Fibroblast of peridontal ligament (primary cell): ENCODE results near the gene PSMC3.

Source experiments
- DNase-seq: peaks from one replicate; pipeline ENCODE4 v3.0.0-alpha.2; 2010; ENCODE audit errors: extremely low read depth

Gene PSMC3

GRCh38 chr11:47394322-47395222 is 31.7 kb downstream of the PSMC3 start:
- DNase-seq: no peak

GRCh38 chr11:47394050-47394321 is 32.3 kb downstream of the PSMC3 start:
- DNase-seq: no peak

- DNase-seq: peak; percentile 57
Measured at GRCh38 chr11:47393163-47394049, 32.8 kb downstream of the PSMC3 start.

- DNase-seq: no peak
Measured at GRCh38 chr11:47392546-47393162, 33.6 kb downstream of the PSMC3 start.

DNA sequence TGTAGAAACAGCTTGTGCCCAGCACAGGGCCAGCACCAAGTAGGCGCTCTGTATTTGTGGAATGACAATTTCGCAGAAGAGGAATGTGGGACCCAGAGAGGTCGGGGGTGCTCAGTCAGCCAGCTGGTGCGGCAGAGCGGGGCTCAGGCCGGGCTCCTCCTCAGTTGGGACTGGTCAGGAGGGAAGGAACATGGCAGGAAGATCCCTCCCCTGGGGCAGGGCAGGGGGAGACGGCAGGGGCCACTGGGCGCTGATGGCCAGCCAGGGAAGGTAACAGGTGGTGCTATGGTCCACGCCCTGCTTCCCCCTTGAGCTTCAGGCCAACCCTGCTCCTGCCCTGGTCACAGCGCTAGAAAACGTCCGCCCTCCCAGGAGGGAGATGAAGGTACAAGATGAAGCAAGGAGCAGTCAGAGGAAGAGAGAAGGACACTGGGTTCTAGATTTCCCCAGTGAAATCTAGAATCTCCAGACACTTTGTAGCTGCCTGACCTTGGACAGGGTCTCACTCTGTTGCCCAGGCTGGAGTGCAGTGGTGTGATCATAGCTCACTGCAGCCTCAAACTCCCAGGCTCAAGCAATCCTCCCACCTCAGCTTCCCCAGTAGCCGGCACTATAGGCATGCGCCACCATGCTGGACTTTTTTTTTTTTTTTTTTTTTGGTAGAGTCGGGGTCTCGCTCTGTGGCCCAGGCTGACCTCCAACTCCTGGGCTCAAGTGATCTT is 34.4 kb downstream of the PSMC3 start:
- DNase-seq: no peak

GRCh38 chr11:47391077-47391583 is 35.1 kb downstream of the PSMC3 start:
- no peak for DNase-seq

DNA sequence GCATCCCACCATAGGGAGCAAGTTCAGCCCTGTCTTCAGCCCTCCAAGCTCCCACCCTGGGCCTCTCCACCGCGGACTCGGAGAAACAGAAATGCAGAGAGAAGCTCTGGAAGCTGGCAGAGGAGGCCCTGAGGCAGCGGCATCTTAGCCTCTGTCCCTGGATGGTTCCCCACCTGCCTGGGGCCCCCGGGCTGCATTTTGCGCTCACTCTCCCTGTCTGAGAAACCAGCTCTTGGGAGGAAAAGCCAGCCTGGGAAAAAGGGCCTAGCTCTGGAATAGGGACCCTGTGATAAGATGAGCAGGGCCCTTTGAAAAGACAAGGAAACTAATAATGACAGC is 35.8 kb downstream of the PSMC3 start:
- DNase-seq: no peak

GRCh38 chr11:47389577-47390421 is 36.4 kb downstream of the PSMC3 start:
- DNase-seq: no peak

- no peak for DNase-seq
Measured at GRCh38 chr11:47388697-47389576, 37.3 kb downstream of the PSMC3 start.

GRCh38 chr11:47387944-47388696 is 38.1 kb downstream of the PSMC3 start:
- DNase-seq: no peak

DNA sequence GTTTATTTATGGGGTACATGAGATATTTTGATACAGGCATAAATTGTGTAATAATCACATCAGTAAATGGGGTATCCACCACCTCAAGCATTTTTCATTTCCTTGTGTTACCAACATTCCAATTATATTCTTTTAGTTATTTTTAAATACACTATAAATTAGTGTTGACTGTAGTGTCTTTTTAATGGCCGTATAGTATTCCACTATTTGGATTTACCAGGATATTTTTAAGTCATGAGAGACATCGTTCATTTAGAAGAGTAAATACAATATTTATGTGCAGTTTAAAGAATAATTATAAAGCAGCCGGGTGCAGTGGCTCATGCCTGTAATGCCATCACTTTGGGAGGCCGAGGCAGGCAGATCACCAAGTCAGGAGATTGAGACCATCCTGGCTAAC is 41.7 kb downstream of the PSMC3 start:
- no peak for DNase-seq

- peak; percentile 47 for DNase-seq
Measured at GRCh38 chr11:47383071-47383470, 43.2 kb downstream of the PSMC3 start.

- DNase-seq: no peak
Measured at GRCh38 chr11:47380078-47380477, 46.2 kb downstream of the PSMC3 start.

DNA sequence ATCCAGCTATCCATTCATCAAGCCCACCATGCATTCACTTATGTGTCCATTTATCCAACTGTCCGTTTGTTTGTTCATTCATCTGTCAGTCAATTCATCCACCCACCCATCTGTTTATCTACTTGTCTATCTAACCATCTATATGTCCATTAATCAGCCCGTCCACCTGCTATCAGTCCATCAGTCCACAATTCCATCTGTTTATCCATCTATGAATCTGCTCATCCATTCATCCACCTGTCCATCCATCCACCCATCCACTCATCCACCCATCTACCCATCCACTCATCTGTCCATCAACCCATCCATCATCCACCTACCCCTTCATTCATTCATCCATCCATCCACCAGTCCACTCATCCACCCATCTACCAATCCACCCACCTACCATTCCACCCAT is 46.9 kb downstream of the PSMC3 start:
- no peak for DNase-seq

DNA sequence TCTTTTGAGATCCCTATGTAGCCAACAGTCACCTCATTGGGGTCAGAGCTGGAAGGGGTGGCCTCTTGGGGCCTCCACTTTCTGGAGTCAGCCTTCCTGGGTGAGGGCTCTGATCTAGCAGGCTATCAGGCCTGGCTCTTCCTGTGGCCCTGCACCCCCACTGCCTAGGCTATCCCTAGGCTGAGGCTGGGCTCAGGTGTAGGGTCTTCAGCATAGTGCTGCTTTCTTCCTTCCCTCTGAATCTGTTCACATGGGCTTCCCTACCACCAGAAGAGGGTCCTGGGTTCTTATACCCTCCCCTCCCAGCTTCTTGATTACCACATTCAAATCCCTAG is 47.4 kb downstream of the PSMC3 start:
- DNase-seq: no peak

DNA sequence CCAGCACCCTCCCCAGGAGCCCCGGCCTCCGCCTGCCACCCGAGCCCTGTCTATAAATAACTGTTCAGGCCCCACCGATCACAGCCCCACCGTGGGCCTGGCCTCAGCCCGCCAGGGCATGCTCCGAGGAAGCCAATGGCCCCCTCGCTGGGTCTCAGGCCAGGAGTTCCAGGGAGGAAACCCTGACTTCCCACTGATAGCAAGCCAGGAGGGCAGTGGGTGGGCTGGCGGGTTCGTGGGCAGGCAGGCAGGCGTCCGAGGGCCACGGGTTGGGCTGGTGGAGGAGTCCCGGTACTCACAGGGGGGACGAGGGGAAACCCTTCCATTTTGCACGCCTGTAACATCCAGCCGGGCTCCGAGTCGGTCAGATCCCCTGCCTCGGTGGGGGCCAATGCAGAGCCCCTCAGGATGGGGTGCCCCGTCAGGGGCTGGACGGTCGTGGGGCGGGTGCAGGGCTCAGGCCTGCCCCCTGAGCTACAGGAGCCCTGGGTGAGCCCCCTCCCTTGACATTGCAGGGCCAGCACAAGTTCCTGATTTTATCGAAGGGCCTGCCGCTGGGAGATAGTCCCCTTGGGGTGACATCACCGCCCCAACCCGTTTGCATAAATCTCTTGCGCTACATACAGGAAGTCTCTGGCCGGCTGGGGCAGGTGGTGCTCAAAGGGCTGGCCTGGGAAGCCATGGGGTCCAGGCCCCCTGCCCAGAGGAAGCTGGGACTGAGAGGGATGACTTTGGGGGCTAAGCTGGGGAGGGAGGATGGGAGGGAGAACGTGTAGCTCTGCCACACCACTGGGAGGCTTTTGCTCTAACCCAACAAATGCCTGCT is 48.0 kb downstream of the PSMC3 start, which contains the start of gene SPI1:
Gene SPI1, minus strand, starts transcription at position 538 of the 826 bp plus-strand sequence. Its CDS starts 194 bp downstream, at position 344.
- no peak for DNase-seq

DNA sequence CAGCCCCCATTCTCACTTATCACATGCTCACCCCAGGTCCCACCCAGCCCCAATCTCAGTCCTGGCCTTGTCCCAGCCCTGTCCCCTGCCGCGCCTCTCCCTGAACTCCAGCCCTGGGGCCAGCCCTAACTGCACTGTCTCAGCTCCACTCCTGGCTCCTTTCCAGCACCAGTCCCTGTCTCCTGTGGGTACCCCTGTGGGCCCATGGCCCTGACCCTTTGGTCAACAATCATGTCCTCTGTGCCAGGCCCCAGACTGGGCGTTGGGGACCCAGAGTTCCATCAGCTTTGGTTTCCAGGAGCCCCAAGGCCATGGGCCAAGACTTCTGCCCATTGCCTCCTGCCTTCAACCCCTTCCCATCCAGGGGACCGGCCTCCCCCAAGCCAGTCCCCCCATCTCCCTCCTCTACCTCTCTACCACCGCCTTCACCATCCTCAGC is 48.6 kb downstream of the PSMC3 start:
- DNase-seq: no peak
